Subcutaneous abdominal adipose tissue (tissue), 5 donors: ENCODE measurements around the gene TPD52L2.
"Not testable (repeated sequence)": the region's sequence is repeated elsewhere in the genome, so short reads cannot be mapped to it uniquely, and the experiment has no call there.

Source experiments
- H3K27ac ChIP-seq: one replicate; pipeline ENCODE4 v1.7.0; 2013; ENCODE audit warnings: low read depth, mild to moderate bottlenecking, inconsistent platforms, low read length, moderate library complexity
- H3K27me3 ChIP-seq, 5 donors: one replicate each; pipeline ENCODE4 v1.7.0; 2013; ENCODE audit warnings: low read length in 5 of 5, inconsistent platforms in 1 of 5; ENCODE audit not compliant: control insufficient read depth in 5 of 5, insufficient read depth in 4 of 5
- H3K36me3 ChIP-seq, 5 donors: one replicate each; pipeline ENCODE4 v1.7.0; 2013; ENCODE audit warnings: low read length in 5 of 5; ENCODE audit not compliant: control insufficient read depth in 5 of 5, insufficient read depth in 5 of 5
- H3K4me1 ChIP-seq, 5 donors: one replicate each; pipeline ENCODE4 v1.7.0; 2013; ENCODE audit warnings: low read length in 5 of 5, mild to moderate bottlenecking in 3 of 5, moderate library complexity in 1 of 5; ENCODE audit not compliant: control insufficient read depth in 5 of 5, insufficient read depth in 5 of 5
- H3K4me3 ChIP-seq, 5 donors: one replicate each; pipeline ENCODE4 v1.7.0; 2013; ENCODE audit warnings: low read length in 5 of 5, low read depth in 1 of 5
- H3K9ac ChIP-seq, 5 donors: one replicate each; pipeline ENCODE4 v1.7.0; 2013; ENCODE audit warnings: low read length in 5 of 5, mild to moderate bottlenecking in 4 of 5, moderate library complexity in 3 of 5
- H3K9me3 ChIP-seq, 5 donors: one replicate each; pipeline ENCODE4 v1.7.0; 2013; ENCODE audit warnings: low read length in 5 of 5; ENCODE audit not compliant: control insufficient read depth in 5 of 5
- donor health status: healthy.
- donor health status: healthy.
- donor health status: healthy.
- donor health status: healthy.
- donor health status: healthy.

The TPD52L2 gene

GRCh38 chr20:63929071-63929470 is 64.0 kb downstream of the TPD52L2 start:
- Histone ChIP-seq H3K36me3 (peaks cover 2 to 79% (median 58%) of the 10 kb centered on the region in 5 donors), H3K9me3 (no peaks in the 10 kb centered on the region), H3K27ac (no peak overlapping the region), H3K4me1 (no peaks in the 10 kb centered on the region), H3K27me3 (no peaks in the 10 kb centered on the region), H3K9ac (no peak overlapping the region), H3K4me3 (no peak overlapping the region)

- peaks cover 2 to 82% (median 58%) of the 10 kb centered on the region in 5 donors for H3K36me3 ChIP-seq
- H3K27ac ChIP-seq, H3K4me1 ChIP-seq, H3K9ac ChIP-seq, H3K27me3 ChIP-seq, H3K4me3 ChIP-seq, H3K9me3 ChIP-seq: not testable (repeated sequence)
Observed at GRCh38 chr20:63929473-63929883, 64.4 kb downstream of the TPD52L2 start.

GRCh38 chr20:63930971-63931553 is 66.0 kb downstream of the TPD52L2 start:
- Histone ChIP-seq H3K36me3 (peaks cover 2 to 93% (median 73%) of the 10 kb centered on the region in 5 donors), H3K9me3 (no peaks in the 10 kb centered on the region)

GRCh38 chr20:63931735-63932134 is 66.7 kb downstream of the TPD52L2 start:
- Histone ChIP-seq H3K27me3 (no peaks in the 10 kb centered on the region), H3K4me3 (no peak overlapping the region), H3K27ac (no peak overlapping the region), H3K4me1 (no peaks in the 10 kb centered on the region), H3K36me3 (peaks cover 2 to 93% (median 71%) of the 10 kb centered on the region in 5 donors), H3K9me3 (no peaks in the 10 kb centered on the region), H3K9ac (no peak overlapping the region)

More at GRCh38 chr20:63930971-63931553, 66.0 kb downstream of the TPD52L2 start:
- no peak overlapping the region for H3K4me3 ChIP-seq
- no peaks in the 10 kb centered on the region for H3K4me1 ChIP-seq
- H3K9ac ChIP-seq, result no peak overlapping the region
- no peaks in the 10 kb centered on the region for H3K27me3 ChIP-seq
- H3K27ac ChIP-seq, result no peak overlapping the region

- Histone ChIP-seq H3K4me3 (no peak overlapping the region), H3K27ac (no peak overlapping the region), H3K27me3 (no peaks in the 10 kb centered on the region), H3K9me3 (no peaks in the 10 kb centered on the region), H3K4me1 (no peaks in the 10 kb centered on the region), H3K36me3 (peaks cover 0 to 90% (median 69%) of the 10 kb centered on the region in 5 donors), H3K9ac (no peak overlapping the region)
Observed at GRCh38 chr20:63932606-63933160, 67.6 kb downstream of the TPD52L2 start.

- H3K27ac ChIP-seq, result no peak overlapping the region
- H3K4me1 ChIP-seq, result no peaks in the 10 kb centered on the region
- H3K27me3 ChIP-seq, result no peaks in the 10 kb centered on the region
- H3K4me3 ChIP-seq, result no peak overlapping the region
- peaks cover 0 to 85% (median 62%) of the 10 kb centered on the region in 5 donors for H3K36me3 ChIP-seq
- no peak overlapping the region for H3K9ac ChIP-seq
- no peaks in the 10 kb centered on the region for H3K9me3 ChIP-seq
Observed at GRCh38 chr20:63933646-63934045, 68.6 kb downstream of the TPD52L2 start.

GRCh38 chr20:63934271-63935068 is 69.4 kb downstream of the TPD52L2 start:
- Histone ChIP-seq H3K36me3 (peaks cover 0 to 85% (median 57%) of the 10 kb centered on the region in 5 donors), H3K4me1 (no peaks in the 10 kb centered on the region), H3K4me3 (no peak overlapping the region), H3K27ac (no peak overlapping the region), H3K9me3 (no peaks in the 10 kb centered on the region), H3K27me3 (no peaks in the 10 kb centered on the region), H3K9ac (no peak overlapping the region)

- H3K27me3 ChIP-seq, result no peaks in the 10 kb centered on the region
- no peaks in the 10 kb centered on the region for H3K4me1 ChIP-seq
- no peaks in the 10 kb centered on the region for H3K9me3 ChIP-seq
- H3K4me3 ChIP-seq, result no peak overlapping the region
- H3K9ac ChIP-seq, result no peak overlapping the region
- H3K36me3 ChIP-seq, result peaks cover 0 to 83% (median 54%) of the 10 kb centered on the region in 5 donors
- H3K27ac ChIP-seq, result no peak overlapping the region
Observed at GRCh38 chr20:63935447-63935846, 70.4 kb downstream of the TPD52L2 start.

GRCh38 chr20:63937596-63937995 is 72.5 kb downstream of the TPD52L2 start:
- Histone ChIP-seq H3K27me3 (no peaks in the 10 kb centered on the region), H3K36me3 (peaks cover 0 to 77% (median 44%) of the 10 kb centered on the region in 5 donors), H3K27ac (no peak overlapping the region), H3K4me3 (no peak overlapping the region), H3K9me3 (no peaks in the 10 kb centered on the region), H3K4me1 (peaks cover 0 to 9% (median 4%) of the 10 kb centered on the region in 5 donors), H3K9ac (no peak overlapping the region)
